Liver (tissue), 3 donors: ENCODE measurements around the gene FAM3A.

Experiments used
- EGR1 ChIP-seq, 2 donors: IDR thresholded peaks; 2 replicates each; pipeline ENCODE4 v1.6.1; 2016 to 2018; ENCODE audit warnings: antibody characterized with exemption in 2 of 2, low read depth in 2 of 2
- FOXA2 ChIP-seq: IDR thresholded peaks from 2 replicates; pipeline ENCODE4 v1.6.1; 2016; ENCODE audit warnings: antibody characterized with exemption
- GABPA ChIP-seq, 2 donors: IDR thresholded peaks in 1 of 2; conservative IDR thresholded peaks in 1 of 2; 2 replicates each; pipeline ENCODE4 v1.6.1; 2016; ENCODE audit warnings: antibody characterized with exemption in 2 of 2, mild to moderate bottlenecking in 1 of 2, moderate library complexity in 1 of 2
- HNF4G ChIP-seq: IDR thresholded peaks from 2 replicates; pipeline ENCODE4 v1.6.1; 2016; ENCODE audit warnings: antibody characterized with exemption
- JUND ChIP-seq, 2 donors: IDR thresholded peaks; 2 replicates each; pipeline ENCODE4 v1.6.1; 2016; ENCODE audit warnings: antibody characterized with exemption in 2 of 2
- RXRA ChIP-seq, 2 donors: IDR thresholded peaks; 2 replicates each; pipeline ENCODE4 v1.6.1; 2017 to 2018; ENCODE audit warnings: antibody characterized with exemption in 2 of 2, mild to moderate bottlenecking in 1 of 2
- SP1 ChIP-seq: IDR thresholded peaks from 2 replicates; pipeline ENCODE4 v1.6.1; 2018; ENCODE audit warnings: antibody characterized with exemption, mild to moderate bottlenecking
- TAF1 ChIP-seq: conservative IDR thresholded peaks from 2 replicates; pipeline ENCODE4 v1.6.1; 2016; ENCODE audit warnings: antibody characterized with exemption, mild to moderate bottlenecking
- TF ChIP-seq, protein P1 (sequence below): fragments of 150-350 bp; IDR thresholded peaks from 2 replicates; pipeline ENCODE4 v1.5.1; 2017; ENCODE audit warnings: improper control_type of control experiment, low read depth, low read length; ENCODE audit not compliant: missing input control
- TF ChIP-seq, protein P2 (sequence below): IDR thresholded peaks from 2 replicates; pipeline ENCODE4 v1.6.1; 2016; ENCODE audit warnings: antibody characterized with exemption
- TF ChIP-seq, protein P3 (sequence below): IDR thresholded peaks from 2 replicates; pipeline ENCODE4 v1.6.1; 2016; ENCODE audit warnings: antibody characterized with exemption, mild to moderate bottlenecking
- TF ChIP-seq, protein P4 (sequence below): IDR thresholded peaks from 2 replicates; pipeline ENCODE4 v1.6.1; 2016; ENCODE audit warnings: antibody characterized with exemption
- donor health status: healthy.
- donor health status: healthy.

DNA sequence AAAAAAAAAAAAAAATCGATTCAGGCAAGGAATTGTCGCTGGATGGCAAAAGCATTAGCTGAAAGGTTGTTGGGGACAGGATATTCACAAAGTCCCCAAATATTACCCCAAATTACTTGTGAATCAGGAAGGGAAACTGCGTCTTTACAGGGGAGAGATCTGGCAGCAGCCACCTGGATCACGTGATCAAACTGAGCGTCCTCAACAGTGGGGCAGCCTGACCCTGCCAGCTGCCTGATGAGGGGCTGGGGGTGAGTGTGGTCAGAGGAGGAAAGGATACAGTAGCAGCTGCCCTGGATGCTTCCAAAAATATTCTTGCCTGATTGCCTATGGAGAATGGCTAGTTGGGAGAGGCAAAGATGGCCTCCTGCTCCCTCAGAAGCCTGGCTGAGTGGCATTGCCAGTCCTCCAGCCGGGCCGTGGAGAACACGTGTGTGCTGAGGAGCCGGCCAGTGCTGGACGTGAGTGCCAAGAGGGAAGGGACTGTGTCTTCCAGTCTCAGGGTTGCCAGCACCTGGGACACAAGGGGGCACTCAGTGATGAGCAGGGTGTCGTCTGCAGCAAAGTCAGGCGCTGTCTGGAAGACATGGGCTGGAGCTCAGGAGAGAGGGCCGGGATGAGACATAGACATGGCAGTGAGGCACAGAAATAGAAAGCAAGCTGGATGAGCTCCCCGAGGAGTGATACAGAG, 34.0 kb downstream of the FAM3A start:
- TF ChIP-seq, protein P1, sequence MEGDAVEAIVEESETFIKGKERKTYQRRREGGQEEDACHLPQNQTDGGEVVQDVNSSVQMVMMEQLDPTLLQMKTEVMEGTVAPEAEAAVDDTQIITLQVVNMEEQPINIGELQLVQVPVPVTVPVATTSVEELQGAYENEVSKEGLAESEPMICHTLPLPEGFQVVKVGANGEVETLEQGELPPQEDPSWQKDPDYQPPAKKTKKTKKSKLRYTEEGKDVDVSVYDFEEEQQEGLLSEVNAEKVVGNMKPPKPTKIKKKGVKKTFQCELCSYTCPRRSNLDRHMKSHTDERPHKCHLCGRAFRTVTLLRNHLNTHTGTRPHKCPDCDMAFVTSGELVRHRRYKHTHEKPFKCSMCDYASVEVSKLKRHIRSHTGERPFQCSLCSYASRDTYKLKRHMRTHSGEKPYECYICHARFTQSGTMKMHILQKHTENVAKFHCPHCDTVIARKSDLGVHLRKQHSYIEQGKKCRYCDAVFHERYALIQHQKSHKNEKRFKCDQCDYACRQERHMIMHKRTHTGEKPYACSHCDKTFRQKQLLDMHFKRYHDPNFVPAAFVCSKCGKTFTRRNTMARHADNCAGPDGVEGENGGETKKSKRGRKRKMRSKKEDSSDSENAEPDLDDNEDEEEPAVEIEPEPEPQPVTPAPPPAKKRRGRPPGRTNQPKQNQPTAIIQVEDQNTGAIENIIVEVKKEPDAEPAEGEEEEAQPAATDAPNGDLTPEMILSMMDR: no peak
- TF ChIP-seq, protein P2, sequence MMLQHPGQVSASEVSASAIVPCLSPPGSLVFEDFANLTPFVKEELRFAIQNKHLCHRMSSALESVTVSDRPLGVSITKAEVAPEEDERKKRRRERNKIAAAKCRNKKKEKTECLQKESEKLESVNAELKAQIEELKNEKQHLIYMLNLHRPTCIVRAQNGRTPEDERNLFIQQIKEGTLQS: no peak
- TF ChIP-seq RXRA (IDR thresholded peaks at IDR 0.05) (no peak), GABPA (IDR thresholded peaks at IDR 0.05 in 1 of 2, conservative IDR thresholded peaks at IDR 0.05 in 1 of 2) (no peak), SP1 (no peak), JUND (IDR thresholded peaks at IDR 0.05) (no peak), EGR1 (IDR thresholded peaks at IDR 0.05; ENCODE audit: low read depth in 2 of 2) (no peak), FOXA2 (no peak), TAF1 (no peak), HNF4G (no peak)
- TF ChIP-seq, protein P3, sequence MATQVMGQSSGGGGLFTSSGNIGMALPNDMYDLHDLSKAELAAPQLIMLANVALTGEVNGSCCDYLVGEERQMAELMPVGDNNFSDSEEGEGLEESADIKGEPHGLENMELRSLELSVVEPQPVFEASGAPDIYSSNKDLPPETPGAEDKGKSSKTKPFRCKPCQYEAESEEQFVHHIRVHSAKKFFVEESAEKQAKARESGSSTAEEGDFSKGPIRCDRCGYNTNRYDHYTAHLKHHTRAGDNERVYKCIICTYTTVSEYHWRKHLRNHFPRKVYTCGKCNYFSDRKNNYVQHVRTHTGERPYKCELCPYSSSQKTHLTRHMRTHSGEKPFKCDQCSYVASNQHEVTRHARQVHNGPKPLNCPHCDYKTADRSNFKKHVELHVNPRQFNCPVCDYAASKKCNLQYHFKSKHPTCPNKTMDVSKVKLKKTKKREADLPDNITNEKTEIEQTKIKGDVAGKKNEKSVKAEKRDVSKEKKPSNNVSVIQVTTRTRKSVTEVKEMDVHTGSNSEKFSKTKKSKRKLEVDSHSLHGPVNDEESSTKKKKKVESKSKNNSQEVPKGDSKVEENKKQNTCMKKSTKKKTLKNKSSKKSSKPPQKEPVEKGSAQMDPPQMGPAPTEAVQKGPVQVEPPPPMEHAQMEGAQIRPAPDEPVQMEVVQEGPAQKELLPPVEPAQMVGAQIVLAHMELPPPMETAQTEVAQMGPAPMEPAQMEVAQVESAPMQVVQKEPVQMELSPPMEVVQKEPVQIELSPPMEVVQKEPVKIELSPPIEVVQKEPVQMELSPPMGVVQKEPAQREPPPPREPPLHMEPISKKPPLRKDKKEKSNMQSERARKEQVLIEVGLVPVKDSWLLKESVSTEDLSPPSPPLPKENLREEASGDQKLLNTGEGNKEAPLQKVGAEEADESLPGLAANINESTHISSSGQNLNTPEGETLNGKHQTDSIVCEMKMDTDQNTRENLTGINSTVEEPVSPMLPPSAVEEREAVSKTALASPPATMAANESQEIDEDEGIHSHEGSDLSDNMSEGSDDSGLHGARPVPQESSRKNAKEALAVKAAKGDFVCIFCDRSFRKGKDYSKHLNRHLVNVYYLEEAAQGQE: no peak
- TF ChIP-seq, protein P4, sequence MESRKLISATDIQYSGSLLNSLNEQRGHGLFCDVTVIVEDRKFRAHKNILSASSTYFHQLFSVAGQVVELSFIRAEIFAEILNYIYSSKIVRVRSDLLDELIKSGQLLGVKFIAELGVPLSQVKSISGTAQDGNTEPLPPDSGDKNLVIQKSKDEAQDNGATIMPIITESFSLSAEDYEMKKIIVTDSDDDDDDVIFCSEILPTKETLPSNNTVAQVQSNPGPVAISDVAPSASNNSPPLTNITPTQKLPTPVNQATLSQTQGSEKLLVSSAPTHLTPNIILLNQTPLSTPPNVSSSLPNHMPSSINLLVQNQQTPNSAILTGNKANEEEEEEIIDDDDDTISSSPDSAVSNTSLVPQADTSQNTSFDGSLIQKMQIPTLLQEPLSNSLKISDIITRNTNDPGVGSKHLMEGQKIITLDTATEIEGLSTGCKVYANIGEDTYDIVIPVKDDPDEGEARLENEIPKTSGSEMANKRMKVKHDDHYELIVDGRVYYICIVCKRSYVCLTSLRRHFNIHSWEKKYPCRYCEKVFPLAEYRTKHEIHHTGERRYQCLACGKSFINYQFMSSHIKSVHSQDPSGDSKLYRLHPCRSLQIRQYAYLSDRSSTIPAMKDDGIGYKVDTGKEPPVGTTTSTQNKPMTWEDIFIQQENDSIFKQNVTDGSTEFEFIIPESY: no peak
